Endodermal cell (in vitro differentiated cells): ENCODE data around the gene JAK3. TPM values are rescaled to one million over a fixed set of nuclear protein-coding genes. Genes with fewer than 3 reads are reported as not detected.

Source experiments
- DNase-seq: peaks from one replicate; pipeline ENCODE4 v3.0.0-alpha.2; 2017
- H3K27ac ChIP-seq: 2 replicates; pipeline ENCODE4 v1.5.1; 2013; ENCODE audit warnings: mild to moderate bottlenecking, low read depth, low read length, moderate library complexity
- H3K27me3 ChIP-seq: 2 replicates; pipeline ENCODE4 v1.6.1; 2013; ENCODE audit warnings: mild to moderate bottlenecking, low read length, moderate library complexity; ENCODE audit not compliant: insufficient read depth, control insufficient read depth, poor library complexity, severe bottlenecking
- H3K36me3 ChIP-seq: 2 replicates; pipeline ENCODE4 v1.7.0; 2013; ENCODE audit warnings: mild to moderate bottlenecking, low read length, moderate library complexity; ENCODE audit not compliant: control insufficient read depth, insufficient read depth
- H3K4me1 ChIP-seq: one replicate; pipeline ENCODE4 v1.7.0; 2013; ENCODE audit warnings: low read length; ENCODE audit not compliant: control insufficient read depth, insufficient read depth
- H3K4me3 ChIP-seq: 2 replicates; pipeline ENCODE4 v1.5.1; 2013; ENCODE audit warnings: mild to moderate bottlenecking, low read length, moderate library complexity
- H3K9ac ChIP-seq: 2 replicates; pipeline ENCODE4 v1.6.1; 2013; ENCODE audit warnings: mild to moderate bottlenecking, low read length, moderate library complexity; ENCODE audit not compliant: poor library complexity, severe bottlenecking; ENCODE audit errors: extremely low read depth
- H3K9me3 ChIP-seq: 2 replicates; pipeline ENCODE4 v1.6.1; 2013; ENCODE audit warnings: mild to moderate bottlenecking, low read length, moderate library complexity; ENCODE audit not compliant: control insufficient read depth
- H3K27ac Mint-ChIP-seq: 2 replicates; pipeline ENCODE4 v1.8.0; 2020; ENCODE audit warnings: mixed read lengths
- H3K27me3 Mint-ChIP-seq: 2 replicates; pipeline ENCODE4 v1.8.0; 2021; ENCODE audit warnings: mild to moderate bottlenecking, mixed read lengths; ENCODE audit not compliant: insufficient read depth
- H3K36me3 Mint-ChIP-seq: 2 replicates; pipeline ENCODE4 v1.8.0; 2020; ENCODE audit warnings: low read depth, mixed read lengths
- H3K4me1 Mint-ChIP-seq: 2 replicates; pipeline ENCODE4 v1.8.0; 2020; ENCODE audit warnings: mixed read lengths
- H3K4me3 Mint-ChIP-seq: 2 replicates; pipeline ENCODE4 v1.8.0; 2020; ENCODE audit warnings: mild to moderate bottlenecking, moderate library complexity, mixed read lengths
- H3K9me3 Mint-ChIP-seq: 2 replicates; pipeline ENCODE4 v1.8.0; 2020; ENCODE audit warnings: mild to moderate bottlenecking, mixed read lengths
- WGBS, 2 experiments: methylation state at CpG; one replicate each; pipeline versions ENCODE4 v1.1.5 to v1.1.7; 2013; ENCODE audit warnings: missing lambda C conversion rate in 2 of 2, mixed read lengths in 1 of 2; ENCODE audit not compliant: insufficient coverage in 1 of 2, insufficient read length in 1 of 2; 5-methylcytosine and 5-hydroxymethylcytosine counted together
- total RNA-seq, 2 donors: library from RNA; stranded (reverse); fragmentation: NEBNext Ultra II Directional in 1 of 2; extraction: Animal tissue kit (Norgen Biotek cat#: 25700) in 1 of 2; gene quantifications; 2 replicates in 1 of 2; 3 replicates in 1 of 2; pipeline ENCODE4 v1.2.1, GENCODE V29; 2021
- TF ChIP-seq, protein P1 (sequence below): fragments of 200-600 bp; sonication (generic); conservative IDR thresholded peaks from 2 replicates; pipeline ENCODE4 v1.5.0; 2021; ENCODE audit warnings: antibody characterized with exemption, mild to moderate bottlenecking

Gene JAK3
- total RNA-seq, 2 donors from 2014 or later = 2.8 to 3.2 TPM

DNA sequence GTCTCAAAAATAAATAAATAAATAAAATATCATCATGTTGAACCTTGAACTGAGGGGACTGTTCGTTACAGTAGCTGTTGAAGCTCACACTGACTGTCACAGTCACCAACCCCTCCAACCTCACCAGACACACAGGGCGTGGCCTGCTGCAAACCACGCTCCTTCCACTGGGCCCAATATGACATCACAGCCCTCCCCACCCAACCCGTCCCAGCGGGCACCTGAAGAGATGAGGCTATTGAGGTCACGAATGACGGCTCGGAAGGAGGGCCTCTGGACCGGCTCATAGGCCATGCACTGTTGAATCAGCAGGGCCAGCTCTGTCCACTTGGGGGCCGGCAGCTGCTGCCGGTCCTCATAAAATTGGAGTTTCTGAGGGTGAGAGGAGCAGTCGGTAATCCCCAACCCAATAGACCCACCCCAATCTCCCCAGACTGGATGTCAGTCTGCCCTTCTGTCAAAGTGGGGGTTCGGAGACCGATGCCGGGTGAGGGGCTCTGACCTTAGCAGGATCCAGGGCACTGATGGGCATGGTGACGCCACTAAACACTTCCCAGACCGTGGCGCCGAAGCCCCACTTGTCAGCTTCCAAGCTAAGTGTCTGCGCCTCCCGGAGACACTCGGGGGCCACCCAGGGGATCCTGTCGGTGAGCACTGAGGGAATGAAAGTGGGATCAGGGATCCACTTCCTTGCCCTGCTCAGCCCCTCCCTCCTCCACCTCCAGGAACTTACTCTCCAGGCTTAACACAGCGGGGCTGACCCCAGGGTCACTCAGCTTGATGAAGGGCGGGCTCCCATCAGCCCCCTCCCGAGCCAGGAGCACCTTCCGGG, 13.2 kb downstream of the JAK3 start:
- H3K4me1 ChIP-seq = no peaks in the 10 kb centered on the region
- H3K36me3 ChIP-seq = no peaks in the 10 kb centered on the region
- H3K4me3 ChIP-seq = no peak overlapping the region
- DNase-seq = peak; percentile 72
- H3K27ac ChIP-seq = no peak overlapping the region
- Mint-ChIP-seq H3K9me3 (no peaks in the 10 kb centered on the region), H3K4me3 (no peak overlapping the region), H3K4me1 (peaks cover 8% of the 10 kb centered on the region), H3K36me3 (no peaks in the 10 kb centered on the region), H3K27ac (no peak overlapping the region), H3K27me3 (peaks cover 42% of the 10 kb centered on the region)
- H3K9ac ChIP-seq = no peak overlapping the region
- H3K9me3 ChIP-seq = no peaks in the 10 kb centered on the region
- TF ChIP-seq, protein P1, sequence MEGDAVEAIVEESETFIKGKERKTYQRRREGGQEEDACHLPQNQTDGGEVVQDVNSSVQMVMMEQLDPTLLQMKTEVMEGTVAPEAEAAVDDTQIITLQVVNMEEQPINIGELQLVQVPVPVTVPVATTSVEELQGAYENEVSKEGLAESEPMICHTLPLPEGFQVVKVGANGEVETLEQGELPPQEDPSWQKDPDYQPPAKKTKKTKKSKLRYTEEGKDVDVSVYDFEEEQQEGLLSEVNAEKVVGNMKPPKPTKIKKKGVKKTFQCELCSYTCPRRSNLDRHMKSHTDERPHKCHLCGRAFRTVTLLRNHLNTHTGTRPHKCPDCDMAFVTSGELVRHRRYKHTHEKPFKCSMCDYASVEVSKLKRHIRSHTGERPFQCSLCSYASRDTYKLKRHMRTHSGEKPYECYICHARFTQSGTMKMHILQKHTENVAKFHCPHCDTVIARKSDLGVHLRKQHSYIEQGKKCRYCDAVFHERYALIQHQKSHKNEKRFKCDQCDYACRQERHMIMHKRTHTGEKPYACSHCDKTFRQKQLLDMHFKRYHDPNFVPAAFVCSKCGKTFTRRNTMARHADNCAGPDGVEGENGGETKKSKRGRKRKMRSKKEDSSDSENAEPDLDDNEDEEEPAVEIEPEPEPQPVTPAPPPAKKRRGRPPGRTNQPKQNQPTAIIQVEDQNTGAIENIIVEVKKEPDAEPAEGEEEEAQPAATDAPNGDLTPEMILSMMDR = peak; percentile 62
- H3K27me3 ChIP-seq = peaks cover 20% of the 10 kb centered on the region
- 81% methylated on average over 8 to 27 of the region's 27 CpGs for WGBS, 2 experiments

DNA sequence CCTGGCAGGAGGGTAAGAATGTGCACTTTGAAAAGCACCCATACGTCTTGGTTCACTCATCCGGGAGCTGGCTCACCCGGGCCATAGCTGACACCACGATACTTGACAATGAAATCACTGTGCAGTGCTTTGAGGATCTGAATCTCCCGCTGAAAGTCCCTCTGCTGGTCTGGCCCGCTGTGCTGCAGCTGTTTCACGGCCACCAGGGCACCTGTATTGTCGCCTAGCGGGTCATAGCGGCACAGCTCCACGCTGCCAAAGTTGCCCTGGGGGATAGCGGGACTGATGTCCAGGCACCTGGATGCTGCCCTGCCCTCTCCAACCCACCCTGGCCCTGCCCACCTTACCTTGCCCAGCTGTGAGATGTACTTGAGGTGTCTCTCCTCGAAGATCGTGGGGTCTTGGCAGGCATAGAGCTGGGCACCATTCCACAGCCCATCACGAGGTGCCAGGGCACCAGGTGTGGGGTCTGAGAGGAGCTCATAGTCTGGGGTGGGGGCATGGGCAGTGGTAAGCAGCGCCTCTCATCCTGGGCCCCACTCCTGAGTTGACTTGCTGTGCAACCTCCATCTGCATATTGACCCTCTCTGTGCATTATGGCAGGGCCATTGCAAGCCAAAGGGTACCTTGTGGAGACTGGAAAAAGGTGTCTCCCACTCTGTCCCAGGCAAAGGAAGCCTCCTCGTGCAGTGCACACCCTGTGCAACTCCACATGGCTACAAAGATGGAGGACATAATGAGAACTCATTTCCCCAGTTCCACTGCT, 15.2 kb downstream of the JAK3 start:
- 94% methylated on average over 9 to 17 of the region's 17 CpGs for WGBS, 2 experiments
- H3K27me3 ChIP-seq = peaks cover 14% of the 10 kb centered on the region

DNA sequence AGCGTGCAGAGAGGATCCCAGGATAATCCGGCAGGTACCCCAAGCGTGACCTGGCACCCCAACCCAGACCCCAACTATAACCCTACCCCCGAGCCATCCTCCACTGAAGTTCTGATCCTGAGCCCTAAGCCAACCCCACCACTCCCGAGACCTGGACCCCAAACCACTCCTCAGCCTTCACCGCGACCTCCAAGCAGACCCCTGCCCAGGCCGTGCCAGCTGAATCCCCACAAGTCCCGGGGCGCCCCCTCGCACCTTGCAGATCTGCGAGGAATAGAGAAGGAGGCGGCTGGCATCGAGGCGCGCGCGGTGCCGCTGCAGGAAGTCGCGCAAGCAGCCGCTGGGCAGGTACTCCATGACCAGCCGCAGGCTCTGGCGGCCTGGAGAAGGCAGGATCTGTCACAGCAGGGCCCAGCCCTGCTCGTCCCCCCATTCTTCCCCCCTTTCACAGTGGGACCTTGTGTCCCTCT, 16.3 kb downstream of the JAK3 start:
- H3K27ac Mint-ChIP-seq = no peak overlapping the region
- Histone ChIP-seq H3K27me3 (peaks cover 14% of the 10 kb centered on the region), H3K4me3 (peak overlapping the region; percentile 73), H3K9me3 (no peaks in the 10 kb centered on the region), H3K36me3 (no peaks in the 10 kb centered on the region), H3K9ac (no peak overlapping the region), H3K27ac (no peak overlapping the region), H3K4me1 (no peaks in the 10 kb centered on the region)
- DNase-seq = no peak
- TF ChIP-seq, protein P1 = no peak
- H3K4me3 Mint-ChIP-seq = peak overlapping the region; percentile 78
- peaks cover 5% of the 10 kb centered on the region for H3K4me1 Mint-ChIP-seq
- no peaks in the 10 kb centered on the region for H3K9me3 Mint-ChIP-seq
- WGBS, 2 experiments = 58 to 92% methylated on average over 7 to 24 of the region's 25 CpGs
- peaks cover 28% of the 10 kb centered on the region for H3K27me3 Mint-ChIP-seq
- no peaks in the 10 kb centered on the region for H3K36me3 Mint-ChIP-seq

More for the DNA sequence above, 15.2 kb downstream of the JAK3 start:
- no peak overlapping the region for H3K9ac ChIP-seq
- Mint-ChIP-seq H3K4me3 (no peak overlapping the region), H3K9me3 (no peaks in the 10 kb centered on the region), H3K27me3 (peaks cover 28% of the 10 kb centered on the region), H3K36me3 (no peaks in the 10 kb centered on the region), H3K4me1 (peaks cover 8% of the 10 kb centered on the region), H3K27ac (no peak overlapping the region)
- H3K36me3 ChIP-seq = no peaks in the 10 kb centered on the region
- DNase-seq = no peak
- H3K4me1 ChIP-seq = no peaks in the 10 kb centered on the region
- TF ChIP-seq, protein P1 = no peak
- H3K4me3 ChIP-seq = no peak overlapping the region
- no peak overlapping the region for H3K27ac ChIP-seq
- H3K9me3 ChIP-seq = no peaks in the 10 kb centered on the region
